Astrocyte (in vitro differentiated cells and primary cell): Measurements from ENCODE around the gene PLEKHA6. TPM values are rescaled to one million over a fixed set of nuclear protein-coding genes. Genes with fewer than 3 reads are reported as not detected.

Source experiments
- DNase-seq: peaks from one replicate; pipeline ENCODE4 v3.0.0-alpha.2; 2010; ENCODE audit warnings: low read depth
- FAIRE-seq: peaks from 2 replicates; lab custom pipeline; 2011; peaks lifted over from hg19 to GRCh38; lab: Jason Lieb, UNC
- H2AFZ ChIP-seq: 2 replicates; pipeline ENCODE4 v1.6.0; 2012; ENCODE audit warnings: low read depth, low read length, inconsistent platforms
- H3K27ac ChIP-seq: 2 replicates; pipeline ENCODE4 v1.5.1; 2011; ENCODE audit warnings: low read depth, low read length, inconsistent platforms
- H3K27me3 ChIP-seq: 2 replicates; pipeline ENCODE4 v1.6.0; 2011; ENCODE audit warnings: low read length, inconsistent platforms; ENCODE audit not compliant: insufficient read depth
- H3K36me3 ChIP-seq: 2 replicates; pipeline ENCODE4 v1.5.1; 2011; ENCODE audit warnings: low read length, inconsistent platforms; ENCODE audit not compliant: insufficient read depth
- H3K4me1 ChIP-seq: 2 replicates; pipeline ENCODE4 v1.5.1; 2011; ENCODE audit warnings: low read length, inconsistent platforms; ENCODE audit not compliant: insufficient read depth
- H3K4me2 ChIP-seq: 2 replicates; pipeline ENCODE4 v1.6.0; 2012; ENCODE audit warnings: low read length, inconsistent platforms
- H3K4me3 ChIP-seq: 2 replicates; pipeline ENCODE4 v1.5.1; 2011; ENCODE audit warnings: low read depth, mild to moderate bottlenecking, low read length, inconsistent platforms; ENCODE audit not compliant: insufficient read depth
- H3K79me2 ChIP-seq: 2 replicates; pipeline ENCODE4 v1.6.0; 2012; ENCODE audit warnings: mild to moderate bottlenecking, low read length, inconsistent platforms; ENCODE audit not compliant: insufficient read depth
- H3K9ac ChIP-seq: 2 replicates; pipeline ENCODE4 v1.6.0; 2012; ENCODE audit warnings: mild to moderate bottlenecking, low read length, inconsistent platforms
- H3K9me3 ChIP-seq: 2 replicates; pipeline ENCODE4 v1.5.1; 2012; ENCODE audit warnings: low read depth, mild to moderate bottlenecking, low read length, inconsistent platforms; ENCODE audit not compliant: insufficient read depth
- H4K20me1 ChIP-seq: 2 replicates; pipeline ENCODE4 v1.6.0; 2012; ENCODE audit warnings: low read length, inconsistent platforms; ENCODE audit not compliant: insufficient read depth
- H3K27ac Mint-ChIP-seq: one replicate; pipeline ENCODE4 v1.8.0; 2021; ENCODE audit warnings: mild to moderate bottlenecking, mixed read lengths; ENCODE audit not compliant: unreplicated experiment
- H3K27me3 Mint-ChIP-seq: one replicate; pipeline ENCODE4 v1.8.0; 2021; ENCODE audit warnings: low read depth, mixed read lengths; ENCODE audit not compliant: unreplicated experiment
- H3K36me3 Mint-ChIP-seq: one replicate; pipeline ENCODE4 v1.8.0; 2021; ENCODE audit warnings: low read depth, mixed read lengths; ENCODE audit not compliant: unreplicated experiment
- H3K4me1 Mint-ChIP-seq: one replicate; pipeline ENCODE4 v1.8.0; 2021; ENCODE audit warnings: low read depth, mixed read lengths; ENCODE audit not compliant: unreplicated experiment
- H3K4me3 Mint-ChIP-seq: one replicate; pipeline ENCODE4 v1.8.0; 2021; ENCODE audit warnings: mild to moderate bottlenecking, moderate library complexity, mixed read lengths; ENCODE audit not compliant: unreplicated experiment
- H3K9me3 Mint-ChIP-seq: one replicate; pipeline ENCODE4 v1.8.0; 2021; ENCODE audit warnings: mild to moderate bottlenecking, mixed read lengths; ENCODE audit not compliant: unreplicated experiment
- EZH2 ChIP-seq: IDR thresholded peaks from 2 replicates; pipeline ENCODE4 v1.6.1; 2012; ENCODE audit warnings: mild to moderate bottlenecking, low read length, inconsistent platforms; ENCODE audit not compliant: insufficient read depth
- total RNA-seq: library from RNA; stranded (reverse); gene quantifications from 2 replicates; pipeline ENCODE4 v1.2.1, GENCODE V29; 2021
- TF ChIP-seq, protein P1 (sequence below): IDR thresholded peaks from 2 replicates; pipeline ENCODE4 v1.5.1; 2011; ENCODE audit warnings: low read depth, mild to moderate bottlenecking, inconsistent platforms, low read length, moderate library complexity; ENCODE audit not compliant: insufficient read depth

Gene PLEKHA6
- total RNA-seq, 1 donor from 2014 or later = 1.5 TPM

DNA sequence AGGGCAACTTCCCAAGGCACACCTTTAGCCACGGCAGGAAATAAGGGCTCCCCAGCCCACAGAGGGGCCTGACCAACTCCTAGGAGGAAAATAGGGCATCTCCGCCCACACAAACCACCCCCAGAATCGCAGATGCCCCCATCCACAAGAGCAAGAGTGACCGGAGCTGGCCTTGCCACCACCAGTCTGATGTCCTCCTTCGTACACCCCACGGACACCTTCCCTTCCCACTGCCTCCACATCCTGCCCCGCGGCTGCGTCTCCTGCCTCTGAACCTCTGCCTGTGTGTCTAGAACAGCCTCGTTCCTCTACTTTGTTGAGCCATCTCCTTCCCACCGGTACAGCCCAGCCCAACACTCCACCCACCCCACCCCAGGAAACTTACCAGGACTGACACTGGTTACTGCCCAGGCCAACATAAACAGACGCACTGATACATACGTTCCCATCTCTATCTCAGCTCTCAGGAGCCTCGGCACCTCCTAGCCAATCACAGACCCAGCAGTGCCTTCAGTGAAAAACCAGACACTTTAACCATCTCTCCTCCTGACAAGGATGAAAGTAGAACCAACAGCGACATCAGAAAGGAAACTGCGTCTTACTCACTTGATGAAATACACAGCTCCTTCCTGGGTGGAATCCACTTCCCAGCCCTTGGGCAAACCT lies 7.6 kb upstream of the PLEKHA6 start:
- no peaks in the 10 kb centered on the region for H4K20me1 ChIP-seq
- H3K4me1 ChIP-seq = peaks cover 9% of the 10 kb centered on the region
- H3K27me3 ChIP-seq = peaks cover 50% of the 10 kb centered on the region
- H3K9me3 ChIP-seq = no peaks in the 10 kb centered on the region
- no peak for FAIRE-seq
- H3K27ac Mint-ChIP-seq = no peak overlapping the region
- H3K36me3 ChIP-seq = no peaks in the 10 kb centered on the region
- no peak overlapping the region for H3K4me2 ChIP-seq
- no peak overlapping the region for H3K27ac ChIP-seq
- H3K9ac ChIP-seq = no peak overlapping the region
- peaks cover 1% of the 10 kb centered on the region for H3K4me1 Mint-ChIP-seq
- TF ChIP-seq, protein P1, sequence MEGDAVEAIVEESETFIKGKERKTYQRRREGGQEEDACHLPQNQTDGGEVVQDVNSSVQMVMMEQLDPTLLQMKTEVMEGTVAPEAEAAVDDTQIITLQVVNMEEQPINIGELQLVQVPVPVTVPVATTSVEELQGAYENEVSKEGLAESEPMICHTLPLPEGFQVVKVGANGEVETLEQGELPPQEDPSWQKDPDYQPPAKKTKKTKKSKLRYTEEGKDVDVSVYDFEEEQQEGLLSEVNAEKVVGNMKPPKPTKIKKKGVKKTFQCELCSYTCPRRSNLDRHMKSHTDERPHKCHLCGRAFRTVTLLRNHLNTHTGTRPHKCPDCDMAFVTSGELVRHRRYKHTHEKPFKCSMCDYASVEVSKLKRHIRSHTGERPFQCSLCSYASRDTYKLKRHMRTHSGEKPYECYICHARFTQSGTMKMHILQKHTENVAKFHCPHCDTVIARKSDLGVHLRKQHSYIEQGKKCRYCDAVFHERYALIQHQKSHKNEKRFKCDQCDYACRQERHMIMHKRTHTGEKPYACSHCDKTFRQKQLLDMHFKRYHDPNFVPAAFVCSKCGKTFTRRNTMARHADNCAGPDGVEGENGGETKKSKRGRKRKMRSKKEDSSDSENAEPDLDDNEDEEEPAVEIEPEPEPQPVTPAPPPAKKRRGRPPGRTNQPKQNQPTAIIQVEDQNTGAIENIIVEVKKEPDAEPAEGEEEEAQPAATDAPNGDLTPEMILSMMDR = no peak
- TF ChIP-seq EZH2 = no peak
- DNase-seq = no peak
- H3K4me3 Mint-ChIP-seq = peak overlapping the region; percentile 42
- H3K79me2 ChIP-seq = no peaks in the 10 kb centered on the region
- H3K36me3 Mint-ChIP-seq = peaks cover 4% of the 10 kb centered on the region
- H2AFZ ChIP-seq = no peak overlapping the region
- H3K4me3 ChIP-seq = no peak overlapping the region
- H3K27me3 Mint-ChIP-seq = peaks cover 59% of the 10 kb centered on the region
- H3K9me3 Mint-ChIP-seq = no peaks in the 10 kb centered on the region

DNA sequence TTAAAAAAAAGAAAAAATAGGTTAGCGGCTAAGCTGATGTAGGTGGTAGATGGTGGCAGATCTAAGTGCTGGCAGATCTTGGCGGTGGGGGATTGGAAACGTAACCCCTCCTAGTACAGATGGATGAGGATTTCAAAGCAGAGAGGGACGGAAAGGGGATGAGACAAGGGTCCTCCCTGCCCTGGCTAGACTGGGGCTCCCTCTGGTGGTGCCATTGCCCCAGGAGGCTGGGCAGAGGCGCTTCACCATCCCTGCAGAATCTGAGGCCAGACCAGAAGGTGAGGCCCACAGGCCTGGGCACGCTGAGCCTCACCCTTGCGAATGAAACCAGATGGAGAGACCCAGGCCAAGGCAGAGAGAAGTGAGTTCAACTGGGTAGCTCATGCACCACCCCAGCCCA lies 7.0 kb upstream of the PLEKHA6 start:
- H3K36me3 ChIP-seq = no peaks in the 10 kb centered on the region
- no peak overlapping the region for H3K4me3 Mint-ChIP-seq
- no peak for DNase-seq

More for the DNA sequence above, 7.0 kb upstream of the PLEKHA6 start:
- H3K4me1 ChIP-seq = peaks cover 9% of the 10 kb centered on the region
- no peak overlapping the region for H3K27ac ChIP-seq
- H3K79me2 ChIP-seq = no peaks in the 10 kb centered on the region
- no peaks in the 10 kb centered on the region for H4K20me1 ChIP-seq
- Mint-ChIP-seq H3K27me3 (peaks cover 59% of the 10 kb centered on the region), H3K4me1 (peaks cover 1% of the 10 kb centered on the region), H3K9me3 (no peaks in the 10 kb centered on the region), H3K36me3 (peaks cover 4% of the 10 kb centered on the region), H3K27ac (no peak overlapping the region)
- TF ChIP-seq EZH2 = no peak
- TF ChIP-seq, protein P1 = peak; percentile 9
- H3K9ac ChIP-seq = no peak overlapping the region
- H3K4me3 ChIP-seq = no peak overlapping the region
- no peak overlapping the region for H3K4me2 ChIP-seq
- peaks cover 44% of the 10 kb centered on the region for H3K27me3 ChIP-seq
- FAIRE-seq = no peak
- H3K9me3 ChIP-seq = no peaks in the 10 kb centered on the region
- H2AFZ ChIP-seq = no peak overlapping the region
